ENCODE results near the gene TMX2. TPM values are rescaled to one million over a fixed set of nuclear protein-coding genes. Genes with fewer than 3 reads are reported as not detected.
"Not testable (repeated sequence)": the region's sequence is repeated elsewhere in the genome, so short reads cannot be mapped to it uniquely, and the experiment has no call there.

The TMX2 gene
- 75.3 and 93.9 TPM in 2 replicates for total RNA-seq (2014; rRNA removed; shearing (Covaris generic))

- peak within 1 kb of the TSS; percentile 93 for H3K4me3 ChIP-seq (ENCODE audit: insufficient read depth, low read depth, low read length)
- H3K36me3 ChIP-seq (replicated peaks; ENCODE audit: control insufficient read depth, insufficient read depth, low read length): no peaks in the 10 kb centered on the region
- peak; percentile 93 for DNase-seq
- H3K27me3 ChIP-seq (ENCODE audit: control insufficient read depth, insufficient read depth, low read length): no peaks in the 10 kb centered on the region
Measured at GRCh38 chr11:57712256-57713150, at the start of gene TMX2. TSS of gene TMX2 (plus strand) at chr11:57712593. CDS start at chr11:57712619, 26 bp downstream.

DNA sequence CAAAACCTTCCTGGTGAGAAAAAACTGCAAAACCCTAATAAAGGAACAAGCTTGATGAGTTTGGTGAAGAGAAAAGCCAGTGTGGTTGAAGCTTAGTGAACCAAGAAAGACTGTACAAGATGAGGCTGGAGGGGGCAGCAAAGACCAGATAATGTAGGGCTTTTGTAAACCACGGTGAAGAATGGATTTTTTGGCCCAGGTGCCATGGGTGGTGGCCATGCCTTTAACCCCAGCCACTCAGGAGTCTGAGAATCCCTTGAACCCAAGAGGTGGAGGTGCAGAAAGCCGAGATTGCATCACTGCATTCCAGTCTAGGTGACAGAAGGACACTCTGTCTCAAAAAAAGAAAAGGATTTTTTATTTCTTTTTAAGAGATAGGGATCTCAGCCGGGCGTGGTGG lies 49.5 kb upstream of the TMX2 start:
- H3K27me3 ChIP-seq (ENCODE audit: control insufficient read depth, insufficient read depth, low read length): no peaks in the 10 kb centered on the region
- no peak overlapping the region for H3K4me3 ChIP-seq (ENCODE audit: insufficient read depth, low read depth, low read length)
- H3K36me3 ChIP-seq (replicated peaks; ENCODE audit: control insufficient read depth, insufficient read depth, low read length): peaks cover 13% of the 10 kb centered on the region
- DNase-seq: no peak

- DNase-seq: no peak
- Histone ChIP-seq H3K27me3 (ENCODE audit: control insufficient read depth, insufficient read depth, low read length) (no peaks in the 10 kb centered on the region), H3K4me3 (ENCODE audit: insufficient read depth, low read depth, low read length) (no peak overlapping the region), H3K36me3 (replicated peaks; ENCODE audit: control insufficient read depth, insufficient read depth, low read length) (peaks cover 13% of the 10 kb centered on the region)
Measured at GRCh38 chr11:57663975-57664374, 48.4 kb upstream of the TMX2 start.

DNA sequence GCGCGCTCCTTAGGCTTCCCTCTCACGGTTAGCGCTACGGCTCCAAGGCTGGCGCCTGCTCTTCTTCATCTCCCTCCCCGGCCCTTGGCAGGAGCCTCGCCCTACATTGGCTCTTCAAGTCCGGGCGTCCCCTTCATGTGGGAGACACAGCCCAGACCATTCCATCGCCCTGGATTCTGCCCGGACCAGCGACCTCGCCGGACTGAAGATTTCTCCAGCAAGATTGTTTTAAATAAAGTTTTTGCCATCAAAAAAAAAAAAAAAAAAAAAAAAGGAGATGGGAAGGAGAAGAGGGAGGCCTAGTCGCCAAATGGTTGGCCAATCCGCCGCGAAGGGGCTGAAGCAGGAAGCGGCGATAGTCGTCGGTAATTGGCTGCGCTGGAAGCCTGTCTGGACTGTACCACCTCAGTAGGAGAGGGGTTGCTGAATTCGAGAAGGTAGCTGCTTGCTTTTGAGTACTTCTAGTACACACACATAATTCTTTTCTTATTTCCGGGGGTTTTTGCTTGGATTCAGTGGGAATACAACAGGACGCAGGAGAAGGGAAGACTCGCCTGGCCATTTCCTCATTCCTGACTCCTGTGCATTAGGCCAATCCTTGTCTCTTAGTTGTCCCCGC lies 45.2 kb upstream of the TMX2 start:
- H3K36me3 ChIP-seq (replicated peaks; ENCODE audit: control insufficient read depth, insufficient read depth, low read length): peaks cover 2% of the 10 kb centered on the region; the same call in 1 of the 2 replicates

GRCh38 chr11:57667736-57668433 lies 44.5 kb upstream of the TMX2 start, which contains the start of gene ZDHHC5:
TSS of gene ZDHHC5 (plus strand) at chr11:57668114. CDS start at chr11:57673091, 4,977 bp downstream.
- H3K36me3 ChIP-seq (replicated peaks; ENCODE audit: control insufficient read depth, insufficient read depth, low read length): peaks cover 2% of the 10 kb centered on the region; the same call in 1 of the 2 replicates
- peak within 1 kb of the TSS; percentile 96 for H3K4me3 ChIP-seq (ENCODE audit: insufficient read depth, low read depth, low read length)
- H3K27me3 ChIP-seq (ENCODE audit: control insufficient read depth, insufficient read depth, low read length): no peaks in the 10 kb centered on the region
- peak; percentile 99 for DNase-seq

More for the DNA sequence above, 45.2 kb upstream of the TMX2 start:
- DNase-seq: peak; percentile 95
- Histone ChIP-seq H3K4me3 (ENCODE audit: insufficient read depth, low read depth, low read length) (peak overlapping the region; percentile 96), H3K27me3 (ENCODE audit: control insufficient read depth, insufficient read depth, low read length) (no peaks in the 10 kb centered on the region)

DNA sequence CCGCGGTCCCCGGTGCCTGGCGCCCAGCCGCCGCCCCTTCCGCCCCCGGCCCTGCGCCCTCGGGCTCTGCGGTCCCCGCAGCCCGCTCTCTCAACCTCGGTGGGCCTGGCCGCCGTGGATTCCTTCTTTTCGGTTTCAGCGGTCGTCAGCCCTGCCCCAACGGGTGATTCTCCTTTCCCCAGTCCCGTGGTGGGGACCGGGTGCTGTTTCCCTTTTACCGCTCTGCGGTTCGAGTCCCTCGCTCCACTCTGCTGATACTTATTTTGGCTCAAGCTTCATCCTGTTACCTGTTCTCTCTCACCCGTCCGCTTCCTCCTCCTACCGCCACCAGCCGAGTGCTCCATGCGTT lies 44.0 kb upstream of the TMX2 start:
- H3K4me3 ChIP-seq (ENCODE audit: insufficient read depth, low read depth, low read length): peak overlapping the region; percentile 96
- DNase-seq: no peak
- H3K27me3 ChIP-seq (ENCODE audit: control insufficient read depth, insufficient read depth, low read length): no peaks in the 10 kb centered on the region
- peaks cover 6% of the 10 kb centered on the region for H3K36me3 ChIP-seq (replicated peaks; ENCODE audit: control insufficient read depth, insufficient read depth, low read length)

DNA sequence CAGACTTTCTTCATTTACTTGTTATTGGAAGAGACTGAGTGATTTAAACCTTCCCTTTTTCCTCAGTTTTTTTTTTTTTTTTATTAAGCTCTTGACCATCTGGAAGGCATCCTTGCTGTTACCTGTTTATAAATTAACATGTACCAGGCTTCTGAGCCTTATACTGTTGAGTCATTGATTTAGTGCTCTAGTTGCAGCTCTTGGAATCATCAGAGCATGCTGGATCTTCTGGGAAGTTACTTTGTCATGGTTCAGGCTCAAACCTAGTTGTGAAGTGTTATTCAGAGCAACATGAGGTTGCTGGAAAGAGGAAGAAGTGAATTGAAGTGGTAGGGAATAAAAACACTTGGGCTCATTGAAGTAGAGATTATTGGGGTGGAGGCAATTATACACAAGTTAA lies 38.1 kb upstream of the TMX2 start:
- H3K27me3 ChIP-seq (ENCODE audit: control insufficient read depth, insufficient read depth, low read length): no peaks in the 10 kb centered on the region
- H3K4me3 ChIP-seq (ENCODE audit: insufficient read depth, low read depth, low read length): no peak overlapping the region
- H3K36me3 ChIP-seq (replicated peaks; ENCODE audit: control insufficient read depth, insufficient read depth, low read length): peaks cover 12% of the 10 kb centered on the region
- no peak for DNase-seq

DNA sequence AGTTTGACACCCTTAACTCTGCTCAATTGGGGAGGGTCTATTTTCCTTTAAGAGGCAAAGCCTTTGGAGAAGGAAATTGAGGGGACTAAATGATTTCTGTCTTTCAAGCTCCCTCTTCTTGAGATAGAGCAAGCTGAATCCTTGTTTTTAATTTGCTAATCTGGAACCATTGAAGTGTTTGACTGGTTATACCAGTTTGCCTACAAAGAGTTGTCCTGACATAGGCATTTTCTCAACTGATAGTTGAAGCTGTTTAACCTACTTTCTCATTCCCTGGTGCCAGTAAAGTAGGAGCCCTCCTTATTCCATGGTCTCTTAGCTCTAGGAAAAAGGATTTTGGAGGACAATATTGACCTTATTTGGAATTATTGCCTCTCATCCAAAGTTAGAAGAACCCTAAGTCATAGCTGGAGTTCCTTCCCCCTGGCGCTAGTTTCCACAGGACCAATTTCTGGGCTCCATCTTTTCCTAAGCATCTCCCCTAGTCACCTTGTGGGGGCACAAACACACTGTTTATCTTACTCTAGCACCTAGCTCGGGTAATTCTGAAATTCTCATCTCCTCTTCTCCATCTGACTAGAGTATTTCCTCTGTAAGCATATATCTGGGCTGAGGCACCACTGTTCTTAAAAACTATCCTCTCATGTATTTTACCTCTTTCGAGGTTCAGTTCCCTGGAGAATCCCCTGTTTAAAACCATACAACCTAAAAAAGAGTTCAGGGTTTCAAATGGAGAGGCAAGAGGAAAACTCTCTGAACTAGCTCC lies 37.0 kb upstream of the TMX2 start:
- Histone ChIP-seq H3K4me3 (ENCODE audit: insufficient read depth, low read depth, low read length) (no peak overlapping the region), H3K27me3 (ENCODE audit: control insufficient read depth, insufficient read depth, low read length) (no peaks in the 10 kb centered on the region), H3K36me3 (replicated peaks; ENCODE audit: control insufficient read depth, insufficient read depth, low read length) (peaks cover 13% of the 10 kb centered on the region)
- no peak for DNase-seq

- Histone ChIP-seq H3K27me3 (ENCODE audit: control insufficient read depth, insufficient read depth, low read length) (no peaks in the 10 kb centered on the region), H3K36me3 (replicated peaks; ENCODE audit: control insufficient read depth, insufficient read depth, low read length) (peaks cover 6% of the 10 kb centered on the region), H3K4me3 (ENCODE audit: insufficient read depth, low read depth, low read length) (no peak overlapping the region)
- no peak for DNase-seq
Measured at GRCh38 chr11:57679396-57679795, 33.0 kb upstream of the TMX2 start.

DNA sequence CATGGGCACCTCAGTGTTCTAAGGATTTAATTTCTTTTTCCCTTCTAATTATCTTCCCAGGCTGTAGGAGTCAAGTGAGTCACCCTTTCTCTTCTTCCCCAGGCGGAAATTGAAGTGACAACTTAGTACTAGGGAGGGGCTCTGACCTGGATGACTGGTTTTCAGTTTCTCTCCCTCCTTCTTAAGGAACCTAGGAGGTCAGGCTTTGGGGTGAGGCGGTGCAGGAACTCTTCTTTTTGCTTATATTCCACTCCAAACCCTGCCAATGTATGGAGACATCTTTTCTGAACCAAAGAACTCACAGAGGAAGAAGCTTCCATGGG lies 31.9 kb upstream of the TMX2 start:
- no peak for DNase-seq
- no peak overlapping the region for H3K4me3 ChIP-seq (ENCODE audit: insufficient read depth, low read depth, low read length)
- H3K36me3 ChIP-seq (replicated peaks; ENCODE audit: control insufficient read depth, insufficient read depth, low read length): peaks cover 6% of the 10 kb centered on the region
- no peaks in the 10 kb centered on the region for H3K27me3 ChIP-seq (ENCODE audit: control insufficient read depth, insufficient read depth, low read length)

DNA sequence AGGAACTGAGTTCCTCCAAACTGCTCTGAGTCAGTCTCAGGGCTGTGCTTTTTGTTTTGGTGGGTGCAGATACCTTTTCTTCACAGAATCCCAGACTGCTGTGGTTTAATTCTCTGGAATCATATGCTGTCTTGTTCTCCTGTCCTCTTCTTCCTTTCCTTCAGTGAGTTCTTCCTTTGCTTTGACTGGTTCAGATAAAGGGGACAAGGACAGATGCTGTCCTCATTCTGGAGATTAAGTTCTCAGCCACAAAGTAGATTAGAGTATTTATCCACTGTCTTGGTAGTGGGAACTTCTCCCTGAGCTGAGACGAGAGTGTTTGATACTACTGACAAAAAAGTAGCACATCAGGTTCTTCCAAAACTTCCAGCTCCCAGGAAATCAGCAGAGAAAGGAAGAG lies 31.2 kb upstream of the TMX2 start:
- H3K36me3 ChIP-seq (replicated peaks; ENCODE audit: control insufficient read depth, insufficient read depth, low read length): peaks cover 5% of the 10 kb centered on the region
- DNase-seq: no peak
- H3K4me3 ChIP-seq (ENCODE audit: insufficient read depth, low read depth, low read length): no peak overlapping the region
- no peaks in the 10 kb centered on the region for H3K27me3 ChIP-seq (ENCODE audit: control insufficient read depth, insufficient read depth, low read length)

DNA sequence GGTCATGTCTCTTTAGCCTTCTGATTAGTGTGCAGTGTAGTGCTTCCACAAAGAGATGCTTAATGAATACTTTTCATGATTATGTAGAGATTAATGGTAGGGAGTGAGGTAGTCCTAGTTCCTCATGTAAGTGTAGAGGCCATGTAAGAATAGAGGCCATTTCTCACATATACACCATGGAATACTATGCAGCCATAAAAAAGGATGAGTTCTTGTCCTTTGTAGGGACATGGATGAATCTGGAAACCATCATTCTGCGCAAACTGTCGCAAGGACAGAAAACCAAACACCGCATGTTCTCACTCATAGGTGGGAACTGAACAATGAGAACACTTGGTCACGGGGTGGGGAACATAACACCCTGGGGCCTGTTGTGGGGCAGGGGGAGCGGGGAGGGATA lies 21.9 kb upstream of the TMX2 start:
- peaks cover 40% of the 10 kb centered on the region for H3K36me3 ChIP-seq (replicated peaks; ENCODE audit: control insufficient read depth, insufficient read depth, low read length)
- H3K4me3 ChIP-seq (ENCODE audit: insufficient read depth, low read depth, low read length); DNase-seq; H3K27me3 ChIP-seq (ENCODE audit: control insufficient read depth, insufficient read depth, low read length): not testable (repeated sequence)

DNA sequence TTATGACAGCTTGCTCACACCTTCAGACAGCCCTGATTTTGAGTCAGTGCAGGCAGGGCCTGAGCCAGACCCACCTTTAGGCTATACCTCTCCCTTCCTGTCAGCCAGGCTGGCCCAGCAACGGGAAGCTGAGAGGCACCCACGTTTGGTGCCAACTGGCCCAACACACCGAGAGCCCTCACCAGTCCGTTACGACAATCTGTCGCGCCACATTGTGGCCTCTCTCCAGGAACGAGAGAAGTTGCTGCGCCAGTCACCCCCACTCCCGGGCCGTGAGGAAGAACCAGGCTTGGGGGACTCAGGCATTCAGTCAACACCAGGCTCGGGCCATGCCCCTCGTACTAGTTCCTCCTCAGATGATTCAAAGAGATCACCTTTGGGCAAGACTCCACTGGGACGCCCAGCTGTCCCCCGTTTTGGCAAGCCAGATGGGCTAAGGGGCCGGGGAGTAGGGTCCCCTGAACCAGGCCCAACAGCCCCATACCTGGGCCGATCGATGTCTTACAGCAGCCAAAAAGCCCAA lies 13.5 kb upstream of the TMX2 start:
- H3K4me3 ChIP-seq (ENCODE audit: insufficient read depth, low read depth, low read length): no peak overlapping the region
- no peaks in the 10 kb centered on the region for H3K27me3 ChIP-seq (ENCODE audit: control insufficient read depth, insufficient read depth, low read length)
- H3K36me3 ChIP-seq (replicated peaks; ENCODE audit: control insufficient read depth, insufficient read depth, low read length): peaks cover 41% of the 10 kb centered on the region
- no peak for DNase-seq

DNA sequence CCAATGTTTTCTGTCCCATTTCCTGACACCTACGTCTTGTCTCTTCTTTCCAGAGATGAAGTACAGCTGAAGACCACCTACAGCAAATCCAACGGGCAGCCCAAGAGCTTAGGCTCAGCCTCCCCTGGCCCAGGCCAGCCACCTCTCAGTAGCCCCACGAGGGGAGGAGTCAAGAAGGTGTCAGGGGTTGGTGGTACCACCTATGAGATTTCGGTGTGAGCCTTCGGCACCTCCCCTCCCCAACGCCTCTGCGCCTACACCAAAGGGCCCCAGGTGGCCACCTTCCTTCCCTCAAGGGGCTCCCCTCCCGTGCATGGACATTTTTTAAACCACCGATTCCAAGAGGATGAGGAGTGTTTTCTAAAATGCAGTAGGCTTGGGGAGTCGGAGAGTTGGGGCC lies 12.6 kb upstream of the TMX2 start:
- H3K4me3 ChIP-seq (ENCODE audit: insufficient read depth, low read depth, low read length): no peak overlapping the region
- no peaks in the 10 kb centered on the region for H3K27me3 ChIP-seq (ENCODE audit: control insufficient read depth, insufficient read depth, low read length)
- H3K36me3 ChIP-seq (replicated peaks; ENCODE audit: control insufficient read depth, insufficient read depth, low read length): peaks cover 41% of the 10 kb centered on the region
- peak; percentile 49 for DNase-seq
